Measurements from ENCODE around the gene VCL.
"Not testable (repeated sequence)": the region's sequence is repeated elsewhere in the genome, so short reads cannot be mapped to it uniquely, and the experiment has no call there.

GRCh38 chr10:74061978-74062377 is 64.1 kb downstream of the VCL start:
- not testable (repeated sequence) for TF ChIP-seq CTCF, POLR2A (IDR thresholded peaks at IDR 0.05)
